ENCODE results near the gene RNASEH2A. TPM values are rescaled to one million over a fixed set of nuclear protein-coding genes. Genes with fewer than 3 reads are reported as not detected.

RNASEH2A gene
- total RNA-seq, 1 donor from 2014 or later, result 7.2 TPM

Small RNA genes lying within 50 kb of the gene (small RNA-seq; reads per million reads assigned to genes)
- gene MIR5684 (ENCODE audit: low replicate concordance) (not detected), gene MIR6794 (ENCODE audit: low replicate concordance) (not detected)

Other genes with a start within 250 kb of the RNASEH2A start
- gene ZNF490, start 195.8 kb upstream of the RNASEH2A start, total RNA-seq, result 4.5 TPM
- 18.1 TPM for gene ZNF791, start 195.7 kb upstream of the RNASEH2A start, total RNA-seq
- 29.9 TPM for gene MAN2B1, start 139.8 kb upstream of the RNASEH2A start, total RNA-seq
- gene WDR83, start 139.8 kb upstream of the RNASEH2A start, total RNA-seq, result 4.6 TPM
- gene DHPS, start 124.7 kb upstream of the RNASEH2A start, total RNA-seq, result 42.4 TPM
- not detected for gene GNG14, start 118.6 kb upstream of the RNASEH2A start, total RNA-seq
- gene FBXW9, start 110.0 kb upstream of the RNASEH2A start, total RNA-seq, result 3.5 TPM
- gene TNPO2, start 82.7 kb upstream of the RNASEH2A start, total RNA-seq, result 31.6 TPM
- 98.1 TPM for gene TRIR, start 71.9 kb upstream of the RNASEH2A start, total RNA-seq
- gene GET3, start 69.1 kb upstream of the RNASEH2A start, total RNA-seq, result 36.6 TPM
- gene BEST2, start 54.8 kb upstream of the RNASEH2A start, total RNA-seq, result 0.99 TPM
- 31.8 TPM for gene HOOK2, start 31.0 kb upstream of the RNASEH2A start, total RNA-seq
- gene JUNB, start 15.1 kb upstream of the RNASEH2A start, total RNA-seq, result 151 TPM
- gene PRDX2, start 4.8 kb upstream of the RNASEH2A start, total RNA-seq, result 164 TPM
- 0.39 TPM for gene THSD8, start 4.5 kb upstream of the RNASEH2A start, total RNA-seq
- gene RTBDN, start 28.0 kb downstream of the RNASEH2A start, total RNA-seq, result not detected
- gene MAST1, start 31.9 kb downstream of the RNASEH2A start, total RNA-seq, result 0.49 TPM
- 14.1 TPM for gene DNASE2, start 74.9 kb downstream of the RNASEH2A start, total RNA-seq
- gene KLF1, start 80.6 kb downstream of the RNASEH2A start, total RNA-seq, result 1.7 TPM
- gene GCDH, start 84.6 kb downstream of the RNASEH2A start, total RNA-seq, result 20.4 TPM
- gene SYCE2, start 112.7 kb downstream of the RNASEH2A start, total RNA-seq, result 0.39 TPM
- 21.6 TPM for gene FARSA, start 127.1 kb downstream of the RNASEH2A start, total RNA-seq
- 401 TPM for gene CALR, start 132.0 kb downstream of the RNASEH2A start, total RNA-seq
- 42.5 TPM for gene RAD23A, start 139.3 kb downstream of the RNASEH2A start, total RNA-seq
- 13.9 TPM for gene GADD45GIP1, start 150.6 kb downstream of the RNASEH2A start, total RNA-seq
- gene DAND5, start 163.0 kb downstream of the RNASEH2A start, total RNA-seq, result not detected
- gene NFIX, start 188.9 kb downstream of the RNASEH2A start, total RNA-seq, result 75.5 TPM

All from skin of body (tissue), 2 donors.